OCI-LY1 (cell line): Measurements from ENCODE around the gene DPRX.

Experiments
- H2AFZ ChIP-seq: fragments of 200-600 bp; sonication (generic), shearing (Covaris generic); 2 replicates; pipeline ENCODE4 v1.6.0; 2014; ENCODE audit warnings: antibody characterized with exemption, mild to moderate bottlenecking, low read length
- H3F3A ChIP-seq: fragments of 200-600 bp; sonication (generic), shearing (Covaris generic); 2 replicates; pipeline ENCODE4 v1.6.0; 2014; ENCODE audit warnings: mild to moderate bottlenecking, antibody characterized with exemption, low read length, moderate library complexity; ENCODE audit not compliant: insufficient read depth
- H3K27ac ChIP-seq: fragments of 200-600 bp; sonication (generic); 2 replicates; pipeline ENCODE4 v1.5.1; 2014; ENCODE audit warnings: low read length, mixed run types, mild to moderate bottlenecking, low read depth; ENCODE audit not compliant: poor library complexity, severe bottlenecking
- H3K27me3 ChIP-seq: fragments of 200-600 bp; sonication (generic); 2 replicates; pipeline ENCODE4 v1.6.0; 2014; ENCODE audit warnings: antibody characterized with exemption, mild to moderate bottlenecking, low read length, moderate library complexity; ENCODE audit not compliant: insufficient read depth
- H3K36me3 ChIP-seq: fragments of 200-600 bp; sonication (generic); 2 replicates; pipeline ENCODE4 v1.6.1; 2014; ENCODE audit warnings: mild to moderate bottlenecking, antibody characterized with exemption, low read length, moderate library complexity, mixed read lengths; ENCODE audit not compliant: insufficient read depth
- H3K4me1 ChIP-seq: fragments of 200-600 bp; sonication (generic); 2 replicates; pipeline ENCODE4 v1.5.1; 2014; ENCODE audit warnings: mild to moderate bottlenecking, low read length, moderate library complexity; ENCODE audit not compliant: insufficient read depth, severe bottlenecking
- H3K4me2 ChIP-seq: fragments of 200-600 bp; sonication (generic), shearing (Covaris generic); 2 replicates; pipeline ENCODE4 v1.6.1; 2014; ENCODE audit warnings: low read length
- H3K4me3 ChIP-seq: fragments of 200-600 bp; sonication (generic); 2 replicates; pipeline ENCODE4 v1.5.1; 2014; ENCODE audit warnings: low read length, low read depth, mild to moderate bottlenecking, mixed read lengths; ENCODE audit not compliant: poor library complexity, severe bottlenecking
- H3K79me2 ChIP-seq: fragments of 200-600 bp; shearing (Covaris generic); 2 replicates; pipeline ENCODE4 v1.6.1; 2016; ENCODE audit warnings: mixed run types, low read length, mixed read lengths; ENCODE audit not compliant: insufficient read depth
- H3K9ac ChIP-seq: fragments of 200-600 bp; sonication (generic), shearing (Covaris generic); 2 replicates; pipeline ENCODE4 v1.6.1; 2014; ENCODE audit warnings: mild to moderate bottlenecking, low read length, mixed read lengths
- H3K9me2 ChIP-seq: fragments of 200-600 bp; sonication (generic), shearing (Covaris generic); 2 replicates; pipeline ENCODE4 v1.6.1; 2014; ENCODE audit warnings: low read depth, mild to moderate bottlenecking, low read length, mixed read lengths
- H3K9me3 ChIP-seq: fragments of 200-600 bp; shearing (Covaris generic); 2 replicates; pipeline ENCODE4 v1.6.1; 2014; ENCODE audit warnings: low read length, mixed read lengths
- H4K20me1 ChIP-seq: fragments of 200-600 bp; sonication (generic), shearing (Covaris generic); 2 replicates; pipeline ENCODE4 v1.6.0; 2016; ENCODE audit warnings: mild to moderate bottlenecking, low read length; ENCODE audit not compliant: insufficient read depth
- CTCF ChIP-seq: fragments of 200-600 bp; sonication (generic), shearing (Covaris generic); IDR thresholded peaks from 2 replicates; pipeline ENCODE4 v1.5.1; 2017; ENCODE audit warnings: mild to moderate bottlenecking, antibody characterized with exemption, low read length, moderate library complexity, mixed read lengths
- EZH2 ChIP-seq: fragments of 200-600 bp; sonication (generic), shearing (Covaris generic); IDR thresholded peaks from 2 replicates; pipeline ENCODE4 v1.8.0; 2017; ENCODE audit warnings: borderline replicate concordance, mixed run types, mild to moderate bottlenecking, antibody characterized with exemption, low read length, moderate library complexity, mixed read lengths

Gene DPRX

GRCh38 chr19:53657778-53658177, 26.0 kb downstream of the DPRX start:
- Histone ChIP-seq H3K4me3 (no peak overlapping the region), H3K9me2 (no peaks in the 10 kb centered on the region), H3K4me2 (no peak overlapping the region), H3K79me2 (no peaks in the 10 kb centered on the region), H3K27me3 (no peaks in the 10 kb centered on the region), H3F3A (no peaks in the 10 kb centered on the region), H3K9ac (no peak overlapping the region), H4K20me1 (no peaks in the 10 kb centered on the region), H3K36me3 (no peaks in the 10 kb centered on the region), H3K27ac (no peak overlapping the region), H3K4me1 (no peaks in the 10 kb centered on the region), H2AFZ (no peak overlapping the region), H3K9me3 (peaks cover 4% of the 10 kb centered on the region; the same call in 1 of the 2 replicates)
- TF ChIP-seq CTCF (no peak), EZH2 (no peak)

GRCh38 chr19:53659292-53659691, 27.5 kb downstream of the DPRX start:
- TF ChIP-seq CTCF (peak; percentile 18; the same call in 1 of the 2 replicates), EZH2 (no peak)
- H3K4me2 ChIP-seq, result no peak overlapping the region
- H3K79me2 ChIP-seq, result no peaks in the 10 kb centered on the region
- H3K27me3 ChIP-seq, result no peaks in the 10 kb centered on the region
- H3K27ac ChIP-seq, result no peak overlapping the region
- no peak overlapping the region for H2AFZ ChIP-seq
- no peaks in the 10 kb centered on the region for H3K4me1 ChIP-seq
- no peaks in the 10 kb centered on the region for H4K20me1 ChIP-seq
- H3K9me2 ChIP-seq, result no peaks in the 10 kb centered on the region
- no peak overlapping the region for H3K9ac ChIP-seq
- H3K4me3 ChIP-seq, result no peak overlapping the region
- peaks cover 4% of the 10 kb centered on the region; the same call in 1 of the 2 replicates for H3K9me3 ChIP-seq
- H3K36me3 ChIP-seq, result no peaks in the 10 kb centered on the region
- H3F3A ChIP-seq, result no peaks in the 10 kb centered on the region

- Histone ChIP-seq H3K4me3 (no peak overlapping the region), H4K20me1 (no peaks in the 10 kb centered on the region), H3K79me2 (no peaks in the 10 kb centered on the region), H3K4me1 (no peaks in the 10 kb centered on the region), H3K27ac (no peak overlapping the region), H2AFZ (no peak overlapping the region), H3K27me3 (no peaks in the 10 kb centered on the region), H3F3A (no peaks in the 10 kb centered on the region), H3K9me2 (no peaks in the 10 kb centered on the region), H3K4me2 (no peak overlapping the region), H3K9ac (no peak overlapping the region), H3K9me3 (no peaks in the 10 kb centered on the region), H3K36me3 (no peaks in the 10 kb centered on the region)
- TF ChIP-seq EZH2 (no peak), CTCF (no peak)
These were observed 28.8 kb downstream of the DPRX start for GRCh38 chr19:53660584-53660983.
